HEK293 (cell line): Measurements from ENCODE around the gene C4orf54.

Experiments
- CTCF ChIA-PET: fragments of 350-600 bp; formaldehyde crosslinking; extraction: SDS; loops from one replicate; lab custom pipeline; 2021; ENCODE audit warnings: antibody characterized with exemption; lab: Yijun Ruan, JAX
- POLR2A ChIA-PET: fragments of 300-600 bp; formaldehyde crosslinking; extraction: SDS; loops from one replicate; lab custom pipeline; 2020; ENCODE audit warnings: antibody characterized with exemption, inconsistent platforms; lab: Yijun Ruan, JAX
- H3K27ac ChIP-seq: fragments of 200-500 bp; sonication (Bioruptor generic); 2 replicates; pipeline ENCODE4 v1.5.1; 2014; ENCODE audit warnings: low read depth, low read length, control low read depth, inconsistent platforms; ENCODE audit errors: extremely low read depth
- H3K36me3 ChIP-seq, 2 experiments: fragments of 200-500 bp in 1 of 2; sonication (Bioruptor generic) in 1 of 2; 1 replicate in 1 of 2; 2 replicates in 1 of 2; pipeline ENCODE4 v1.5.1; 2014 to 2017; ENCODE audit warnings: inconsistent platforms in 2 of 2, low read length in 2 of 2; ENCODE audit not compliant: control insufficient read depth in 2 of 2, insufficient read depth in 1 of 2
- H3K4me1 ChIP-seq: fragments of 200-500 bp; sonication (Bioruptor generic); 2 replicates; pipeline ENCODE4 v1.5.1; 2014; ENCODE audit warnings: mild to moderate bottlenecking, low read length, inconsistent platforms; ENCODE audit not compliant: control insufficient read depth, insufficient read depth
- H3K4me3 ChIP-seq: 2 replicates; pipeline ENCODE4 v1.5.1; 2011; ENCODE audit warnings: low read depth, mild to moderate bottlenecking, control low read depth, low read length, moderate library complexity
- H3K9me3 ChIP-seq: fragments of 200-500 bp; sonication (Bioruptor generic); 2 replicates; pipeline ENCODE4 v1.5.1; 2014; ENCODE audit warnings: low read depth, low read length, inconsistent platforms; ENCODE audit not compliant: control insufficient read depth, insufficient read depth
- SCRT1 ChIP-seq: fragments of 450-650 bp; formaldehyde crosslinking; IDR thresholded peaks from 2 replicates; pipeline ENCODE4 v1.5.1; 2016; ENCODE audit warnings: missing biosample characterization, missing genetic modification characterization, borderline replicate concordance
- SCRT2 ChIP-seq: fragments of 450-650 bp; formaldehyde crosslinking; IDR thresholded peaks from 2 replicates; pipeline ENCODE4 v1.5.1; 2016; ENCODE audit warnings: missing biosample characterization, missing genetic modification characterization
- TCF7L2 ChIP-seq: IDR thresholded peaks from 2 replicates; pipeline ENCODE4 v1.6.1; 2011; ENCODE audit warnings: low read depth, mild to moderate bottlenecking, inconsistent platforms, low read length, moderate library complexity, borderline replicate concordance
- ZBTB1 ChIP-seq: fragments of 450-650 bp; formaldehyde crosslinking; IDR thresholded peaks from 2 replicates; pipeline ENCODE4 v1.5.1; 2016; ENCODE audit warnings: missing biosample characterization, missing genetic modification characterization
- ZBTB48 ChIP-seq: fragments of 450-650 bp; formaldehyde crosslinking; IDR thresholded peaks from 2 replicates; pipeline ENCODE4 v1.5.1; 2016; ENCODE audit warnings: missing biosample characterization, missing genetic modification characterization
- ZFP3 ChIP-seq: fragments of 450-650 bp; formaldehyde crosslinking; IDR thresholded peaks from 2 replicates; pipeline ENCODE4 v1.5.1; 2016; ENCODE audit warnings: low read depth, missing biosample characterization, missing genetic modification characterization
- ZNF138 ChIP-seq: fragments of 450-650 bp; formaldehyde crosslinking; IDR thresholded peaks from 2 replicates; pipeline ENCODE4 v1.5.1; 2016; ENCODE audit warnings: missing biosample characterization, missing genetic modification characterization, borderline replicate concordance
- ZNF16 ChIP-seq: fragments of 450-650 bp; formaldehyde crosslinking; IDR thresholded peaks from 2 replicates; pipeline ENCODE4 v1.5.1; 2016; ENCODE audit warnings: low read depth, missing biosample characterization, missing genetic modification characterization
- ZNF2 ChIP-seq: fragments of 450-650 bp; formaldehyde crosslinking; IDR thresholded peaks from 2 replicates; pipeline ENCODE4 v1.5.1; 2016; ENCODE audit warnings: missing biosample characterization, missing genetic modification characterization
- ZNF248 ChIP-seq: fragments of 450-650 bp; formaldehyde crosslinking; IDR thresholded peaks from 2 replicates; pipeline ENCODE4 v1.5.1; 2017; ENCODE audit warnings: missing biosample characterization, missing genetic modification characterization
- ZNF274 ChIP-seq, 2 experiments: fragments of 200-500 bp in 1 of 2; fragments of 450-650 bp in 1 of 2; sonication (Bioruptor generic) in 1 of 2; formaldehyde crosslinking in 1 of 2; IDR thresholded peaks; 2 replicates each; pipeline versions ENCODE4 v1.5.1 to v1.6.1; 2014 to 2016; ENCODE audit warnings: borderline replicate concordance in 1 of 2, inconsistent platforms in 1 of 2, low read length in 1 of 2, missing biosample characterization in 1 of 2, missing genetic modification characterization in 1 of 2
- ZNF335 ChIP-seq: fragments of 450-650 bp; formaldehyde crosslinking; conservative IDR thresholded peaks from 2 replicates; pipeline ENCODE4 v1.5.1; 2016; ENCODE audit warnings: missing biosample characterization, missing genetic modification characterization
- ZNF596 ChIP-seq: fragments of 450-650 bp; IDR thresholded peaks from 2 replicates; pipeline ENCODE4 v1.5.0; 2018; ENCODE audit warnings: missing biosample characterization, mild to moderate bottlenecking, missing genetic modification characterization, moderate library complexity
- ZNF623 ChIP-seq: fragments of 450-650 bp; formaldehyde crosslinking; IDR thresholded peaks from 2 replicates; pipeline ENCODE4 v1.5.1; 2016; ENCODE audit warnings: missing biosample characterization, missing genetic modification characterization
- TF ChIP-seq, protein P1 (sequence below): fragments of 450-650 bp; formaldehyde crosslinking; IDR thresholded peaks from 2 replicates; pipeline ENCODE4 v1.5.1; 2016; ENCODE audit warnings: missing biosample characterization, missing genetic modification characterization
- TF ChIP-seq, protein P2 (sequence below): fragments of 450-650 bp; formaldehyde crosslinking; IDR thresholded peaks from 2 replicates; pipeline ENCODE4 v1.5.1; 2016; ENCODE audit warnings: missing biosample characterization, missing genetic modification characterization, borderline replicate concordance
- TF ChIP-seq, protein P3 (sequence below): fragments of 450-650 bp; formaldehyde crosslinking; IDR thresholded peaks from 2 replicates; pipeline ENCODE4 v1.5.1; 2017; ENCODE audit warnings: missing biosample characterization, mild to moderate bottlenecking, missing genetic modification characterization, moderate library complexity
- TF ChIP-seq, protein P4 (sequence below): fragments of 450-650 bp; formaldehyde crosslinking; conservative IDR thresholded peaks from 2 replicates; pipeline ENCODE4 v1.5.1; 2016; ENCODE audit warnings: low read depth, missing biosample characterization, missing genetic modification characterization
- TF ChIP-seq, protein P5 (sequence below): fragments of 450-650 bp; formaldehyde crosslinking; IDR thresholded peaks from 2 replicates; pipeline ENCODE4 v1.5.1; 2016; ENCODE audit warnings: missing biosample characterization, missing genetic modification characterization
- TF ChIP-seq, protein P6 (sequence below): fragments of 450-650 bp; formaldehyde crosslinking; IDR thresholded peaks from 2 replicates; pipeline ENCODE4 v1.5.1; 2017; ENCODE audit warnings: missing biosample characterization, missing genetic modification characterization

C4orf54 gene

DNA sequence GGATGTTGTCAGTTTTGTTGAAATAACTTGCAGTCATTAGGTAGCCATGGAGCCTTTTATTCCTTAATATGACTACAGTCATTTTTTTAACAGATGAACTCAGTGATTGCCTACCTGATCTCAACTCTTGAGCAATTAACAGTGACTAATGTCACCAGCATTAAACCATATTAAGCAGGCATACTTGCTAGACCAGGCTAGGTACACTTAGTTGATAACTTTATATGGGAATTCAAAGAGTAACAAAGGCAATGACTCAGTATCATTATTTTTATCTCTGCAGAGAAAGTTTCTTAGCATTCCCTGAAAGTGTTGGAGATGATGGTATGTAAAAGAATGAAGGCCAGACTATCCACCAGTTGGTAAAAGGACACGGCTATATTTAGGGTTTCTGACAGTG lies at the start of gene C4orf54:
C4orf54 (minus strand) TSS at position 31 of the 400 bp plus-strand sequence. CDS start 3,180 bp downstream, outside the sequence.
- TF ChIP-seq SCRT2 (tag by site-specific recombination) (no peak), ZNF596 (tag by site-specific recombination) (no peak), ZNF2 (tag by site-specific recombination) (no peak)
- TF ChIP-seq, protein P1, sequence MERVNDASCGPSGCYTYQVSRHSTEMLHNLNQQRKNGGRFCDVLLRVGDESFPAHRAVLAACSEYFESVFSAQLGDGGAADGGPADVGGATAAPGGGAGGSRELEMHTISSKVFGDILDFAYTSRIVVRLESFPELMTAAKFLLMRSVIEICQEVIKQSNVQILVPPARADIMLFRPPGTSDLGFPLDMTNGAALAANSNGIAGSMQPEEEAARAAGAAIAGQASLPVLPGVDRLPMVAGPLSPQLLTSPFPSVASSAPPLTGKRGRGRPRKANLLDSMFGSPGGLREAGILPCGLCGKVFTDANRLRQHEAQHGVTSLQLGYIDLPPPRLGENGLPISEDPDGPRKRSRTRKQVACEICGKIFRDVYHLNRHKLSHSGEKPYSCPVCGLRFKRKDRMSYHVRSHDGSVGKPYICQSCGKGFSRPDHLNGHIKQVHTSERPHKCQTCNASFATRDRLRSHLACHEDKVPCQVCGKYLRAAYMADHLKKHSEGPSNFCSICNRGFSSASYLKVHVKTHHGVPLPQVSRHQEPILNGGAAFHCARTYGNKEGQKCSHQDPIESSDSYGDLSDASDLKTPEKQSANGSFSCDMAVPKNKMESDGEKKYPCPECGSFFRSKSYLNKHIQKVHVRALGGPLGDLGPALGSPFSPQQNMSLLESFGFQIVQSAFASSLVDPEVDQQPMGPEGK (tag by site-specific recombination): no peak
- TF ChIP-seq, all 188 proteins: peak for 0
- no peak within 1 kb of the TSS for H3K27ac ChIP-seq
- no peaks in the 10 kb centered on the region for H3K36me3 ChIP-seq
- H3K9me3 ChIP-seq: no peaks in the 10 kb centered on the region
- ChIA-PET POLR2A (no interaction called here), CTCF (interaction anchor here (0.7 kb wide), 1 partner anchor 43 kb away, joined by 3 read pairs; no protein-coding TSS in a partner anchor)
- no peak within 1 kb of the TSS for H3K4me3 ChIP-seq
- H3K4me1 ChIP-seq: no peaks in the 10 kb centered on the region; the same call in 1 of the 2 replicates

DNA sequence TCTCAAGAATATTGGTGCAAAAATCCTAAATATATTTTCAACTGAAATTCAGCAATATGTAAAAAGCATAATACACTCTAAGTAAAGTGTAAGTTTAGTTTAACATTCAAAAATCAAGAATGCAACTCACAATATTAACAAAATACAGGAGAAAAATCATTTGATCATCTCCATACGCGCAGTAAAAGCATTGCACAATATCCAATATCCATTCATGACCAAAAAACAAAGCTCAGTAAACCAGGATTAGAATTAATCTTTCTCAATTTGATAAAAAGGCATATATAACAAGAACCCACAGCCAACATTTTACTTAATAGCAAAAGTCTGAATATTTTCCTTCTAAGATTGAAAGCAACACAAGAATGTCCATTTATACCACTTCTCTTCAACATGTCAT lies 48.3 kb upstream of the C4orf54 start:
- CTCF ChIA-PET: interaction anchor here (0.8 kb wide), 1 partner anchor 14 kb away, joined by 4 read pairs; no protein-coding TSS in a partner anchor
- Histone ChIP-seq H3K9me3 (no peaks in the 10 kb centered on the region), H3K4me3 (no peak overlapping the region), H3K36me3 (no peaks in the 10 kb centered on the region), H3K4me1 (no peaks in the 10 kb centered on the region), H3K27ac (no peak overlapping the region)
- TF ChIP-seq, protein P2, sequence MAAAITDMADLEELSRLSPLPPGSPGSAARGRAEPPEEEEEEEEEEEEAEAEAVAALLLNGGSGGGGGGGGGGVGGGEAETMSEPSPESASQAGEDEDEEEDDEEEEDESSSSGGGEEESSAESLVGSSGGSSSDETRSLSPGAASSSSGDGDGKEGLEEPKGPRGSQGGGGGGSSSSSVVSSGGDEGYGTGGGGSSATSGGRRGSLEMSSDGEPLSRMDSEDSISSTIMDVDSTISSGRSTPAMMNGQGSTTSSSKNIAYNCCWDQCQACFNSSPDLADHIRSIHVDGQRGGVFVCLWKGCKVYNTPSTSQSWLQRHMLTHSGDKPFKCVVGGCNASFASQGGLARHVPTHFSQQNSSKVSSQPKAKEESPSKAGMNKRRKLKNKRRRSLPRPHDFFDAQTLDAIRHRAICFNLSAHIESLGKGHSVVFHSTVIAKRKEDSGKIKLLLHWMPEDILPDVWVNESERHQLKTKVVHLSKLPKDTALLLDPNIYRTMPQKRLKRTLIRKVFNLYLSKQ (tag by site-specific recombination): no peak
- TF ChIP-seq, protein P3, sequence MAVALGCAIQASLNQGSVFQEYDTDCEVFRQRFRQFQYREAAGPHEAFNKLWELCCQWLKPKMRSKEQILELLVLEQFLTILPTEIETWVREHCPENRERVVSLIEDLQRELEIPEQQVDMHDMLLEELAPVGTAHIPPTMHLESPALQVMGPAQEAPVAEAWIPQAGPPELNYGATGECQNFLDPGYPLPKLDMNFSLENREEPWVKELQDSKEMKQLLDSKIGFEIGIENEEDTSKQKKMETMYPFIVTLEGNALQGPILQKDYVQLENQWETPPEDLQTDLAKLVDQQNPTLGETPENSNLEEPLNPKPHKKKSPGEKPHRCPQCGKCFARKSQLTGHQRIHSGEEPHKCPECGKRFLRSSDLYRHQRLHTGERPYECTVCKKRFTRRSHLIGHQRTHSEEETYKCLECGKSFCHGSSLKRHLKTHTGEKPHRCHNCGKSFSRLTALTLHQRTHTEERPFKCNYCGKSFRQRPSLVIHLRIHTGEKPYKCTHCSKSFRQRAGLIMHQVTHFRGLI (tag by site-specific recombination): no peak
- TF ChIP-seq, protein P4, sequence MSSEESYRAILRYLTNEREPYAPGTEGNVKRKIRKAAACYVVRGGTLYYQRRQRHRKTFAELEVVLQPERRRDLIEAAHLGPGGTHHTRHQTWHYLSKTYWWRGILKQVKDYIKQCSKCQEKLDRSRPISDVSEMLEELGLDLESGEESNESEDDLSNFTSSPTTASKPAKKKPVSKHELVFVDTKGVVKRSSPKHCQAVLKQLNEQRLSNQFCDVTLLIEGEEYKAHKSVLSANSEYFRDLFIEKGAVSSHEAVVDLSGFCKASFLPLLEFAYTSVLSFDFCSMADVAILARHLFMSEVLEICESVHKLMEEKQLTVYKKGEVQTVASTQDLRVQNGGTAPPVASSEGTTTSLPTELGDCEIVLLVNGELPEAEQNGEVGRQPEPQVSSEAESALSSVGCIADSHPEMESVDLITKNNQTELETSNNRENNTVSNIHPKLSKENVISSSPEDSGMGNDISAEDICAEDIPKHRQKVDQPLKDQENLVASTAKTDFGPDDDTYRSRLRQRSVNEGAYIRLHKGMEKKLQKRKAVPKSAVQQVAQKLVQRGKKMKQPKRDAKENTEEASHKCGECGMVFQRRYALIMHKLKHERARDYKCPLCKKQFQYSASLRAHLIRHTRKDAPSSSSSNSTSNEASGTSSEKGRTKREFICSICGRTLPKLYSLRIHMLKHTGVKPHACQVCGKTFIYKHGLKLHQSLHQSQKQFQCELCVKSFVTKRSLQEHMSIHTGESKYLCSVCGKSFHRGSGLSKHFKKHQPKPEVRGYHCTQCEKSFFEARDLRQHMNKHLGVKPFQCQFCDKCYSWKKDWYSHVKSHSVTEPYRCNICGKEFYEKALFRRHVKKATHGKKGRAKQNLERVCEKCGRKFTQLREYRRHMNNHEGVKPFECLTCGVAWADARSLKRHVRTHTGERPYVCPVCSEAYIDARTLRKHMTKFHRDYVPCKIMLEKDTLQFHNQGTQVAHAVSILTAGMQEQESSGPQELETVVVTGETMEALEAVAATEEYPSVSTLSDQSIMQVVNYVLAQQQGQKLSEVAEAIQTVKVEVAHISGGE (tag by site-specific recombination): no peak
- TF ChIP-seq TCF7L2 (no peak), ZNF623 (no peak), ZNF138 (tag by site-specific recombination) (no peak), SCRT1 (tag by site-specific recombination) (no peak), ZNF248 (no peak), ZBTB48 (no peak), ZNF335 (tag by site-specific recombination) (no peak), ZFP3 (tag by site-specific recombination) (no peak), ZNF16 (tag by site-specific recombination) (no peak), ZNF274 (IDR thresholded peaks at IDR 0.05; ENCODE audit: low read length) (no peak), ZNF274 (tag by site-specific recombination; IDR thresholded peaks at IDR 0.05; ENCODE audit: borderline replicate concordance) (no peak), ZBTB1 (no peak)
- TF ChIP-seq, protein P5, sequence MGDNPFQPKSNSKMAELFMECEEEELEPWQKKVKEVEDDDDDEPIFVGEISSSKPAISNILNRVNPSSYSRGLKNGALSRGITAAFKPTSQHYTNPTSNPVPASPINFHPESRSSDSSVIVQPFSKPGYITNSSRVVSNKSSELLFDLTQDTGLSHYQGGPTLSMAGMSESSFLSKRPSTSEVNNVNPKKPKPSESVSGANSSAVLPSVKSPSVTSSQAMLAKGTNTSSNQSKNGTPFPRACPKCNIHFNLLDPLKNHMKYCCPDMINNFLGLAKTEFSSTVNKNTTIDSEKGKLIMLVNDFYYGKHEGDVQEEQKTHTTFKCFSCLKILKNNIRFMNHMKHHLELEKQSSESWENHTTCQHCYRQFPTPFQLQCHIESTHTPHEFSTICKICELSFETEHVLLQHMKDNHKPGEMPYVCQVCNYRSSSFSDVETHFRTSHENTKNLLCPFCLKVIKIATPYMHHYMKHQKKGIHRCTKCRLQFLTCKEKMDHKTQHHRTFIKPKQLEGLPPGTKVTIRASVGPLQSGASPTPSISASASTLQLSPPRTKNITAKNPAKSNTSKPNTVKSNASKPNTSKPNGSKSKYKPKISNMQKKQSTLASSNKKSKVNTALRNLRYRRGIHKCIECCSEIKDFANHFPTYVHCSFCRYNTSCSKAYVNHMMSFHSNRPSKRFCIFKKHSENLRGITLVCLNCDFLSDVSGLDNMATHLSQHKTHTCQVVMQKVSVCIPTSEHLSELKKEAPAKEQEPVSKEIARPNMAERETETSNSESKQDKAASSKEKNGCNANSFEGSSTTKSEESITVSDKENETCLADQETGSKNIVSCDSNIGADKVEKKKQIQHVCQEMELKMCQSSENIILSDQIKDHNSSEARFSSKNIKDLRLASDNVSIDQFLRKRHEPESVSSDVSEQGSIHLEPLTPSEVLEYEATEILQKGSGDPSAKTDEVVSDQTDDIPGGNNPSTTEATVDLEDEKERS (tag by site-specific recombination): no peak
- TF ChIP-seq, protein P6, sequence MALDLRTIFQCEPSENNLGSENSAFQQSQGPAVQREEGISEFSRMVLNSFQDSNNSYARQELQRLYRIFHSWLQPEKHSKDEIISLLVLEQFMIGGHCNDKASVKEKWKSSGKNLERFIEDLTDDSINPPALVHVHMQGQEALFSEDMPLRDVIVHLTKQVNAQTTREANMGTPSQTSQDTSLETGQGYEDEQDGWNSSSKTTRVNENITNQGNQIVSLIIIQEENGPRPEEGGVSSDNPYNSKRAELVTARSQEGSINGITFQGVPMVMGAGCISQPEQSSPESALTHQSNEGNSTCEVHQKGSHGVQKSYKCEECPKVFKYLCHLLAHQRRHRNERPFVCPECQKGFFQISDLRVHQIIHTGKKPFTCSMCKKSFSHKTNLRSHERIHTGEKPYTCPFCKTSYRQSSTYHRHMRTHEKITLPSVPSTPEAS (tag by site-specific recombination): no peak
- POLR2A ChIA-PET: no interaction called here
